Sciatic nerve (tissue), 2 donors: ENCODE measurements around the gene AWAT2. TPM values are rescaled to one million over a fixed set of nuclear protein-coding genes. Genes with fewer than 3 reads are reported as not detected.

Experiments used
- ATAC-seq: fragments of 200-7000 bp; cut with Tn5 transposase; one replicate; pipeline ENCODE4 v1.9.1; 2020; ENCODE audit warnings: mild to moderate bottlenecking, moderate library complexity
- DNase-seq: peaks from one replicate; pipeline ENCODE4 v3.0.0-alpha.2; 2020; ENCODE audit warnings: low spot score
- intact Hi-C: fragments of 100-400 bp; cut with DNase I; formaldehyde crosslinking; loops from one replicate; pipeline ENCODE4 v1.14.2; 2022
- total RNA-seq: library from RNA; stranded (reverse); fragmentation: NEBNext Ultra II Directional; extraction: Animal tissue kit (Norgen Biotek cat#: 25700); gene quantifications from one replicate; pipeline ENCODE4 v1.2.1, GENCODE V29; 2021
- donor health status: DM: no; HTN: no; CAD: no.
- donor health status: DM: no; HTN: no; CAD: no.

Gene AWAT2
- total RNA-seq, 1 donor from 2014 or later = not detected

DNA sequence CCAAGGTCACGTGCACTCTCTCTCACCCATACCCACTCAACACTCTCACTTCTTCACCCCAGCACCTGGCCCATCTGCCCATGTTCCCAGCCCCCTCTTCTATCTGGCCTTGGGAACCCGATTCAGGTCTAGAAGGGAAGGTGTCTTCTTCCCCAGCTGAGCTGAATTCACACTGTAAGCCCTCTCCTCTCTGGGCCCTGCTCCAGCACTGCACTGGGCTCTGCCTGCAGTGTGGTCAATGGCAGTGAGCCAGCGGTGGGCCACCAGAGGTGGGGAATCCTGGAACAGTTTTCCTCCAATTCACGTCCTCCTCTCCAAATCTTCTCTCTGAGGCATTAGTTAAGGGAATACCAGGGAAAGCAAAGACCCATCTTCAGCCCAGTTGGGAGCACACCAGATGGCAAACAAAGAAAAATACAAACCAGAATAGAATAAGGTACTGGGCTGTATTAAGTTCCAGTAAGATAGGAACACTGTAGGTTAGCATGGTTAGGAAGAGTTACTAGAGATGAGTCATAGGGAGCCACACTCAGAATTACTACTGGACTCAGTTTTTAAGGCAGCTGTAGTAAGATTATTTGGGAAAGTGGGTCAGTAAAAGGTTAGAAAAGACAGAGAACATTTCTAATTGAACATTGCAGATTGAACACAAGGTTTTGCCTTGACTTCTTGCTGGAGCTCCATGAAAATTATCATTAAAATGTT lies 5.0 kb downstream of the AWAT2 start:
- intact Hi-C loops = no loop called here
- DNase-seq (no peak), ATAC-seq (no peak)

DNA sequence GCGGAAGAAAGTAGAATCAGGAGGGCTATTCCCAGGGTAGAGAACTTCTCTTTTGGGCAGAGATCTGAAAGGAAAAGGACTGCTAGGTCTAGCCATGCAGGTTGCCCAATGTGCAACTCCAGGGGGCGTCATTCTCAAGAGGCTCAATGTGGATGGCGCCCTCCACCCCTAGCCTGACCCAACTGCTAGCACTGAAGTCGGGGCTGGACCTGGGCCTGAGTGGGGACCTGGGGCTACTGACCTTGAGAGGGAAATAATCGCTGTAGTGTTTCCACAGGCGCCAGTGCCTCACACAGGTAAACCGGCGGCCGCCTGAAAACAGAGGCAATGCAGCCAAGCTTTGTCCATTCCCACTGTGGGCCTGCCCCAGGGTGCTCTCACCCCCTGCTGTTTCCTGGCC lies 6.1 kb downstream of the AWAT2 start:
- intact Hi-C loops = no loop called here
- DNase-seq (no peak), ATAC-seq (no peak)

DNA sequence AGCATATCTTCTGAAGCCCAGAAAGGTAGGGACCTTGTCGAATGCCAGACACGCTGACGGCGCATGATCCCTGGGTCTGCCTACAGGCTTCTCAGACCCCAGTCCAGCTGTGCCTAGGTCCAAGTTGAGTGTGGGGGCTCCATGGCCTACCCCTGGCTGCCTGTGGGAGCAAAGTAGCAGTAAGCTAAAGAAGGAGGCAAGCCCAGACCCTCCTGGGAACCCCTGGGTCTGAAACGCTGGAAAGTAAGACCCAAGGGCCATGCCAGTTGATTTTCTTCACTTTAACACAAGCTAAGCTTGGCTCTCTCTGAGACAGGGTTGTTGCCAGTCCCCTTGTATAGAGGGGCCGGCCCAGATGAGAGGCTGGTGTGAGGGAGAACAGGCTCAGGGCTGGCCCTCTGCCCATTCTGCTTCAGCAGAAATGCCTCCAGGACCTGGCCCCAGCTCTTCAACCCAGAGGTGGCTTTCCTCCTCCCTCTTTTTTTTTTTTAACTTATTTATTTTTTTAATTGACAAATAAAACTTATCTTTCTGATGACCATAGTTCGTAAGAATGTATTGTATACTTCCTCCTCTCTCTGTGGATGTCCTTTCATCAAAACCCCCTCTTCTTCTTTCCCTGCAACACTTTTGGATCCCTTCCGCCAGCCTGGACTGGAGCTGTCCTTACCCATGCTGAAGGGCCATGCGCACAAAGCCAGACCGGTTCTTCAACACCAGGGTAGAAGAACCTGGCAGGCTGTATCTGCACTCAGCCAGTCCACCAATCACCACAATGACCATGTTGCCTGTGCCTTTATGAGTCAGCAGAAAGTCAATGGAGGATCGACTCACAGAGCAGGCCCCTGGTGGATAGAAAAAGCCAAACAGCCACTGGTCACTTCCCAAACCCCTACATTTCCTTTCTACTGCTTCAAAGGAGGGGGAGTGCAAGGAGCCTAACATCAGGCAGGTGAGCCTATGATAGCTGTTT lies 7.1 kb downstream of the AWAT2 start:
- DNase-seq = no peak
- ATAC-seq = no peak

DNA sequence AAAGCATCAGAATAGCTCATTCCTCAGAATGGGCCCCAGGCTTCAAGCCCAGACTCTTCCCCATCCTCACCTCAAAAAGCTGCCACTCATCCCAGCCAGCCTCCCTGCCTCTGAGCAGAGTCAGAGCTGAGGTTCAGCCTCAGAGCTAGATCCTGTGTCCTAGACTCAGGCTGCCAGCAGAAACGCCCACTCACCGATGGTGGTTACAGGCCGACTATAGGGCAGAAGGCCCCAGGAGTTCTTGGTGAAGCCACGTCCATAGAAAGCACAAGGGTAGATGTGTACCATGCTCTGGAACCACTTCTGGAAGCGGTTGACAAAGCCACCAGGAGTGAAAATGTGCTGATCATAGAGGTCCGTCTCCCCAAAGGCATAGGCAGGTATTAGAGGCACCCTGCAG lies 7.7 kb downstream of the AWAT2 start:
- ATAC-seq = no peak
- DNase-seq = no peak
- intact Hi-C loops = no loop called here

More for the DNA sequence above, 7.1 kb downstream of the AWAT2 start:
- intact Hi-C loops = no loop called here

DNA sequence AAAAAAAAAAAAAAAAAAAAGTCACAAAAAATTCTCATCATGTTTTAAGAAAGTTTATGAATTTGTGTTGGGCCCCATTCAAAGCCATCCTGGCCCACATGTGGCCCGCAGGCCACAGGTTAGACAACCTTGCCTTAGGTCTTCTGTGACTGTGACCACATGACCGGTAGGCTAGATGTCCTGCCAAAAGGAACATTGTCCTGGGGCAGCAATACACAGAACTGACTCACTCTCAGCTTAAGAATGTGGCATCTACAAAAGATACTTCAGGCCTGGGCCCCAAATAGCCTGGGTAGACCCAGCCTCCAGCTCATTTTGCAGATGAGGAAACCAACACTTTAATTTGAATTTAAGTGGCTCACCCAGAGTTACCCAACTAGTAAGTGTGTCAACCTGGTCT lies 10.0 kb downstream of the AWAT2 start:
- intact Hi-C loops = loop anchor here (10.0 kb wide), 1 partner anchor 505 kb away; no protein-coding TSS in a partner anchor
- no peak for ATAC-seq
- DNase-seq = no peak

DNA sequence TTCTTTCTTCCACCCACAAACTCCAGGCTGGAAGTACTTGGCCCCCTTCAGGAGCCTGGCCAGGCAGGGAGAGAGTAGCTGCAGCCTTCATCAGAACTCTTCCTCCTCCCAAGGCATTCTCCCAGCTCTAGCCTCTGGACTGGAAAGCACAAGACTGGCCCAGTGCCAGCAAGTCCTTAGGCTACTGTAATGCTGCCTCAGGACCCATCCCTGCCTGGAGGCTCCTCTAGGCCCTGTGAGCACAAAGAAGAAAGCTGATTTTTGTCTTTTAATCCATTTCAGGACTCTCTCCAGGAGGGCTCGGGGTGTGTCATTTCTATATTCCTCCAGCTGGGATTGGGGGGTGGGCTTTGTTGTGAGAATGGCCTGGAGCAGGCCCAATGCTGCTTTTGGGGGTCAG lies 10.8 kb downstream of the AWAT2 start:
- no peak for ATAC-seq
- intact Hi-C loops = loop anchor here (10.0 kb wide), 1 partner anchor 504 kb away; no protein-coding TSS in a partner anchor
- DNase-seq = no peak

DNA sequence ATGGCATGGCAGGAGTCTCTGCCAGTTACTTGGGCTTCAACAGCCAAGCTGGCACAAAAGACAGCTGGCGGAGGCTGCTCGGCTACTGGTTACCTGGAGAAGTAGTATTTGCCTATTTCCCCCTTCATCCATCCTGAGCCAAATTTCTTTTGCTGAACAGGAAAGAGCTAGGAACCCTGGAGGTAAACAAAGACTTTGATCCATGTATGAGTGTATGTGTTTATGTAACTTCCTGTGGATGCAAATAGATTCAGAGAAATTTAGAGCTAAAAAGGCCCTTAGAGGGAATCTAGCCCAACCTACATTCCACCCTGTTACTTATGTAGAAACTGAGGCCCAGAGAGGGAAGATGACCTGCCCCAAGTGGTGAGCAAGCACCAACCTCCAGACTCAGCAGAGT lies 11.2 kb downstream of the AWAT2 start:
- DNase-seq = no peak
- intact Hi-C loops = loop anchor here (10.0 kb wide), 1 partner anchor 504 kb away; no protein-coding TSS in a partner anchor
- ATAC-seq = no peak

DNA sequence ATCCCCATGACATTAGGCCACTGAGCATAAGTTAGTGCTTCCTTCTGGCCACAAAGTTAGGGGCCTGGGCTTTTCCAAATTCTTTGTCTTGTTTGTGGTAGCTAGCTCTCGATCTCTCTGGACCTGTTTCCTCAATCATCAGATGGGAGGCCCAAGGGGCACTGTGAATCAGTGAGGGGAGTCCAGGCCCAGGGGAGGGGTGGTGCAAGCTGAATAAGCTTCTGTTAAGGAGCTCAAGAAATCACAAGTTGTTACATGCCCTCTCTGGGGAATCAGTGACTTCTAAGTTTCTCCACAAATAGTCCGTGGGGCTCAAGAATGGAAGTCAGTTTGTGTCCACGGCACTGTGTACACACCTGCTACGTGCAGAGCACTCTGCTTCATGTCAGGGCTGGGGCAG lies 15.1 kb downstream of the AWAT2 start:
- ATAC-seq (no peak), DNase-seq (no peak)
- intact Hi-C loops = loop anchor here (10.0 kb wide), 1 partner anchor 500 kb away; no protein-coding TSS in a partner anchor

DNA sequence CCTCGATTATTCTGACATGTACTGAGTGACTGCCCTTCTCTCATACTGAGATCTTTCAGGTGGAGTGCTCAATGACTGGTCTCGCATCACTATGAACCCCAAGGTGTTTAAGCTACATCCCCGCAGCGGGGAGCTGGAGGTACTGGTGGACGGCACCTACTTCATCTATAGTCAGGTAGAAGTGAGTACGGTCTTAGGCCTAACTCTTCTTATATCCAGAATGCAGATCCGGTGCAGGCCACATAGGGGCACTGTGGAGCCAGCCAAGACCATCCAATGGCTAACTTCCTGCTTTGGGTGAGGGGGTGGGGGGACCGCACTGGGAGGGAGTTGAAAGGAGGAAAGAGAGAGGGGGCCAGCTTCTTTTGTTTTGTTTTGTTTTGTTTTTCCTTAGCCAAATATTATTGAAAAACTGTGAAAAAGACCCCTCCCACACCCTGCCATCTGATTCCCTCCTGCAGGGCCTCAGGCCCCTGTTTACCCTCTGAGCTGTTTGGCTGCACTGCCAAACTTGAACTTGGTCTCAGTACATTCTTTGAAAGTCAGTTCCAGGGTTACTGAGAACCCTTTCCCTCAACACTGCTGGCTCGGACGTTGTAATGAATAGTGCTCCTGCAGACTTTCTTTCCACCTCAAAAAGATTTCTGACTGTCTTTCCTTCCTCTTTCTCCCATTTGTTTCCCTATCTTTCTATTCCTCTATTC lies 16.2 kb downstream of the AWAT2 start:
- ATAC-seq (peak; percentile 16), DNase-seq (no peak)
- intact Hi-C loops = loop anchor here (10.0 kb wide), 1 partner anchor 499 kb away; no protein-coding TSS in a partner anchor

DNA sequence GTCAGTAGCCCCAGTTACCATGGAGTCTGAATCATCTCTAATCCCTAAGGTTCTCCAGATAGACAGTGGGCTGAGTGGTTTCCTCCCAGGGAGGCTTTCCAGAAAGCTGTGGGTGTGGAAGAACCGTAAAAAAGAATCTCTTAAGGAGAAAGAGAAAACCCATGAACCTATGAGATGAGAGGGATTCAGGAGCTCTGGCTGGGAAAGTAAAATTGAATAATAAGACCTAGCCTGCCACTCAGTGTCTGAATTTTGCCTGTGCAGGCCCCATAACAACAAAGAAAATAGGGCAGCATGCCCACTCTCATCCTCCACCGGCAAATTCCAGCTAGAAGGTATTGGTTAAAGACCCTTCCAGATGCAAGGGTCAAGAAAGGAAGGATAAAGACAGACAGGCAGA lies 16.9 kb downstream of the AWAT2 start:
- no peak for DNase-seq
- intact Hi-C loops = loop anchor here (10.0 kb wide), 1 partner anchor 498 kb away; no protein-coding TSS in a partner anchor
- no peak for ATAC-seq

DNA sequence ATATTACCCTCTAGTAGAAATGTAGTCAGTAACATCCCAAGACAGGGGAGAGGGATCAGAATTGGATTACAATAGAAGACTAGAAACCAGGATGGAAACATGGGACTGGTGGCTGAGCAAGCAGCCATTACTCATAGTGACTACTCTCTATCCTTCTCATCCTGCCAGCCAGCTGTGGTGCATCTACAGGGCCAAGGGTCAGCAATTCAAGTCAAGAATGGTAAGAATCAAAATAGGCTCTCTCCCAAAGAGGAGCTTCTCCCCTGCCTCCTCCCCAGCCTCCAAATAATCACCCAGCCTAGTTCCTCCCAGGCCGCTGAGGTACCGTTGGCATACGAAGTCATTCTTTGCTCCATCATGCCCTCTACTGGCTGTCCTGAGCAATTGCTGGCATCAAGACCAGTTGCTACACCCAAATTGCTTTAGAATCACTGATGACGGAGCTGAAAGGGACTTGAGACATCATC lies 19.4 kb downstream of the AWAT2 start:
- intact Hi-C loops = loop anchor here (10.0 kb wide), 1 partner anchor 496 kb away; no protein-coding TSS in a partner anchor
- ATAC-seq (peak; percentile 69), DNase-seq (no peak)

DNA sequence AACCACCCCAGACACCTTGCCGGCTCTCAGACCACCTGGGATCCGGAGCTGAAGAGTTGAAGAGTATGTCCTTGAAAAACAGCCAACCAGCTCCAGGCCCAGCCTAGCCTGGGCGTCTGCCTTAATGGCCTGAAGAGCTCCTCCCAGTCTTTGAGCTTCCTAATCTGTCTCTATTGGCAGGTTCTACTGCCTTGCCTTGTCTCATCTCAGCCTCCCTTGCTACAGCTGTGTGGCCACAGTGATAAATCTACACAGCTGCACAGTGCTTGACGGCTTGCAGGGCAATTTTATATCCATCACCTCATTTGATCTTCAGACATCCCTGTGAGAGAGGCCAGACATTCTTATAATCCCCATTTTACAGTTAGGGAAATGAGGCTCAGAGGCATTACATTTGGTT lies 19.9 kb downstream of the AWAT2 start:
- ATAC-seq (no peak), DNase-seq (no peak)
- intact Hi-C loops = loop anchor here (10.0 kb wide), 1 partner anchor 495 kb away; no protein-coding TSS in a partner anchor

DNA sequence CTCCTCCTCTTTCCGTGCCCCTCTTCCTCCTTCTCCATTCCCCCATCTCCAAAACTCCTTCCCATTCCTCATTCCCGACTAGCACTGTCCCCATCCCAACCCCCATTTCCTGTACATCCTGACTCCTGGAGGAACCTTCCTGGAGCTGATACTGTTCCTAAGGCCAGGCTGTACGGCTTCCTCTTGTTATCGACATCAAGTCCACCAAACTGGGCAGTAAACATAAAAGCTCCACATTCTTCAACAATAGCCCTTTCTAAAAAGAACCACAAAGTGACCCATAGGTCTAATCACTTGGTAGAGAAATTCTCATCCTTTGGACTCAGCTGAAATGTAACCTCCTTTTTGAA lies 22.9 kb downstream of the AWAT2 start:
- no peak for ATAC-seq
- DNase-seq = no peak
- intact Hi-C loops = no loop called here

DNA sequence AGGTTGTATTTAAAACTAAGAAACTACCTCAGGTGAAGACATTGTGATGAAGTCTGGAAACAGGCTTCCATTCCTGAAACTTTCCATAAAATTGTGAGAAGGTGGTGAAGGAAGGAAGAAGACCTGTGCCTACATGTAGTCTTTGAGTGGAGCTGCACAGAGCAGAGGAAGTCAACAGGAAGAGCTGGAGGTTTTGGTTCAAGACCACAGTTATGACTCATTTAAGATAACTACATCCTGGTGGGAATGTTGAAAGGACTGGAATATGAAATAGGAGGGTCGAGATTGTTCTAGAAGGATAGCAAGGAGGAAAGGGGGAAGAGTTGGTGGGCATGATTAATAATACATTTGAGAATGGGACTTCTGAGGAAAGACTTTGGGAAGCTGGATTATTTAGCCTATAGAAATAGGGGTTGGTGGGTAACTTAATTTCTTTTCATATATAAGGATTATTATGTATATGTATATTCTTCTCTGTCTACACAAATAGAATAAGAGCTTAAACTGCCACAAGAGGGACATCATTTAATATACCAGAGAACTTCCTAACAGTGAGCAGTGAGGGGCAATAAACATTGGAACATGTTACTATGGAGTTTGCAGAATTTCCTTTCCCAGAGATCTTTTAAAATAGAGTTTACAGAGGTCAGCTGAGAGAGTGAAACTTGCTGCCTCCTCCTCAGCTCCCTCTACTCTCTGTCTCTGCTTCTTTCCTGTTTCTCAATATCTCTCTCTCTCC lies 23.5 kb downstream of the AWAT2 start:
- DNase-seq = no peak
- intact Hi-C loops = no loop called here
- ATAC-seq = no peak

DNA sequence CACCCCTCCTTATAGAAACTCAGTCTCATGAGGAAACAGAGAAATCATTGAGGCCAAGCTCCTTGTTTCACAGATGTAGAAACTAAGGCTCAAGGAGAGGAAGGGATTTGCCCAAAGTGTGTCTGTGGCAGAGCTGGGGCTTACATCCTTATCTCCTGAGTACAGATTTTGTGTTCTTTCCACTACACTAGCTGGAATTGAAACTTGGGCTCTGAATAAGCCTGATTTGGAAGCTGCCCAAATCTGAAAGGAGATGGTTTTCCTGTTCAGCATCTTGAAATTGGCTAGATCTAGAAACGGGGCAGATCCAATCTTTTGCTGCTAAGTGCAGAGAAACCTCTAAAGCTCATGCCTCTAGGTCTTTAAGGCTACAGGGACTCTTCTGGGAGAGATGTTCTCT lies 24.3 kb downstream of the AWAT2 start:
- DNase-seq (no peak), ATAC-seq (no peak)
- intact Hi-C loops = no loop called here

DNA sequence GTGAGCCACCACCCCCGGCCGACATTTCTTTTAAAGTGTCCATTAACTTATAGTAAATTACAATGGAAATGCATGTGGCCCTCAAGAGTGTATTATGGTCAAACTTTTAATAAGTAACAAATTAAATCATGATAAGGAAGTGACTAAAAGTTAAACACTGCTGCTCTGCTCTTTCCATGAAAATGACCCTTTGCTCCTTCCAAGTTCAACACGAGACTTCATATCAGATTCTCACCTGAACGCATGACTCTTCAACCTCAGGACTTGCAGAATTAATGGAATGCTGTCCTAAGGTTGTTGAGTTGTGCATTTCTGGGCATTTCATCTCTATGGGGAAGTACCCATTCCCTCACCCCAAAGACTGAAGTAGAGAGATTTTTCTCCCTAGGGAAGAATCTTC lies 27.1 kb downstream of the AWAT2 start:
- no peak for ATAC-seq
- intact Hi-C loops = no loop called here
- no peak for DNase-seq

DNA sequence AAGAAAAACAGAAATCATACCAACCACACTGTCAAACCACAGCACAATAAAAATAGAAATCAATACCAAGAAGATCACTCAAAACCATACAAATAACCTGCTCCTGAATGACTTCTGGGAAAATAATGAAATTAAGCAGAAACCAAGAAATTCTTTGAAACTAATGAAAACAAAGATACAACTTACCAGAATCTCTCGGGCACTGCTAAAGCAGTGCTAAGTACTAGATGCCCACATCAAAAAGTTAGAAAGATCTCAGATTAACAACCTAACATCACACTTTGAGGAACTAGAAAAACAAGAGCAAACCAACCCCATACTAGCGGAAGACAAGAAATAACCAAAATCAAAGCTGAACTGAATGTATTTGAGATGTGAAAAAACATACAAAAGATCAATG lies 33.2 kb downstream of the AWAT2 start:
- no peak for ATAC-seq
- no peak for DNase-seq
- intact Hi-C loops = no loop called here
